Gastroesophageal sphincter (tissue), 3 donors: Measurements from ENCODE around the gene NLRP4.

Experiments used
- CTCF ChIP-seq, 4 experiments: fragments of 200-600 bp in 2 of 4; fragments of 450-650 bp in 2 of 4; sonication (generic) in 1 of 4; IDR thresholded peaks; one replicate each; pipeline ENCODE4 v1.5.1; 2017 to 2019; ENCODE audit warnings: antibody characterized with exemption in 4 of 4, mild to moderate bottlenecking in 2 of 4, moderate library complexity in 2 of 4
- POLR2A ChIP-seq, 2 donors: fragments of 450-650 bp; IDR thresholded peaks; one replicate each; pipeline ENCODE4 v1.6.1; 2017; ENCODE audit warnings: antibody characterized with exemption in 2 of 2, mild to moderate bottlenecking in 2 of 2, moderate library complexity in 1 of 2

- no peak for TF ChIP-seq POLR2A (IDR thresholded peaks at IDR 0.05)
- no peak for TF ChIP-seq CTCF (IDR thresholded peaks at IDR 0.05)
Measured at GRCh38 chr19:55830656-55831055, 5.7 kb upstream of the NLRP4 start.
